HL-60 (cell line): ENCODE data around the gene UBQLN1.

Source experiments
- CTCF ChIP-seq: IDR thresholded peaks from one replicate; pipeline ENCODE4 v1.5.1; 2011; ENCODE audit warnings: low read length, control low read depth, inconsistent platforms; ENCODE audit not compliant: insufficient read depth
- POLR2AphosphoS5 ChIP-seq: IDR thresholded peaks from 2 replicates; pipeline ENCODE4 v1.6.1; 2012; ENCODE audit warnings: low read depth

DNA sequence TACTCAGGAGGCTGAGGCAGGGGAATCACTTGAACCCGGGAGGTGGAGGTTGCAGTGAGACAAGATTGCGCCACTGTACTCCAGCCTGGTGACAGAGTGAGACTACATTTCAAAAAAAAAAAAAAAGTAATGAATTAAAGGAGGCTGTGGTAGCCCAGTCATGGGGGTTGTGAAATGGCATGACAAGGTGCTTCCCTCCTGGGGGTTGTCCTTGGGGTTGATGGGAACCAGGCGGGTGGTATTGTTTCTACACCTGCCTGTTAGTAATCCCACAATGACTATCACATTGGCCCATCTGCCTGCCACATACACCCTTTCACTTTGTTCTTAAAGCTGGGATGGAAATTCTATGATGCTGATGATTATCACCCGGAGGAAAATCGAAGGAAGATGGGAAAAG lies 79.2 kb downstream of the UBQLN1 start:
- TF ChIP-seq CTCF (no peak), POLR2AphosphoS5 (no peak)
